GM18870 (cell line): ENCODE results near the gene CELF2.

Experiments used
- ATAC-seq: cut with Tn5 transposase; IDR thresholded peaks from one replicate; pipeline ENCODE4 v1.9.1; 2021; ENCODE audit warnings: moderate library complexity; ENCODE audit not compliant: unreplicated experiment

CELF2 gene

GRCh38 chr10:11242443-11243387, 225.0 kb downstream of the CELF2 start:
- peak; percentile 61 for ATAC-seq

- no peak for ATAC-seq
These were observed 226.0 kb downstream of the CELF2 start for GRCh38 chr10:11243425-11244222.

GRCh38 chr10:11245095-11245479, 227.4 kb downstream of the CELF2 start:
- peak; percentile 11 for ATAC-seq

DNA sequence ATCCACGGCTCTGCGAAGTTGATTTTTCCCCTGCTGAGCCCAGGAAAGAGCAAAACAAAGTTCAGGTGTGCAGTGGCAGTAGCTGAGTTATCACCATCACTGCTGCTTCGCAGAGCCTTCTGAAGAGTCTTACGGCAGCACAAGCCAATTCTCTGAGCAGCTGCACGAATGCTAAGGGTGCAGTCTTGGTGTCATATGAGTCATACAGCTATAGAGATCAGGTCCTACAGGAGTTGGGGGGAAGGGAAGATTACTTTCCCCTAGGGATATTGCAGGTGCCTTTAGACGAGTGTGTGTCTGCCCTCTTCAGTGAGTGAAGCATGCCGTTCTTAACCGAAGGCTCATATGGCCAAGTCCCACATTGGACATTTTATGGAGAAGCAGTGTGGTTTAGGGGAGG, 227.8 kb downstream of the CELF2 start:
- peak; percentile 56 for ATAC-seq

GRCh38 chr10:11245981-11246590, 228.4 kb downstream of the CELF2 start:
- ATAC-seq, result no peak

DNA sequence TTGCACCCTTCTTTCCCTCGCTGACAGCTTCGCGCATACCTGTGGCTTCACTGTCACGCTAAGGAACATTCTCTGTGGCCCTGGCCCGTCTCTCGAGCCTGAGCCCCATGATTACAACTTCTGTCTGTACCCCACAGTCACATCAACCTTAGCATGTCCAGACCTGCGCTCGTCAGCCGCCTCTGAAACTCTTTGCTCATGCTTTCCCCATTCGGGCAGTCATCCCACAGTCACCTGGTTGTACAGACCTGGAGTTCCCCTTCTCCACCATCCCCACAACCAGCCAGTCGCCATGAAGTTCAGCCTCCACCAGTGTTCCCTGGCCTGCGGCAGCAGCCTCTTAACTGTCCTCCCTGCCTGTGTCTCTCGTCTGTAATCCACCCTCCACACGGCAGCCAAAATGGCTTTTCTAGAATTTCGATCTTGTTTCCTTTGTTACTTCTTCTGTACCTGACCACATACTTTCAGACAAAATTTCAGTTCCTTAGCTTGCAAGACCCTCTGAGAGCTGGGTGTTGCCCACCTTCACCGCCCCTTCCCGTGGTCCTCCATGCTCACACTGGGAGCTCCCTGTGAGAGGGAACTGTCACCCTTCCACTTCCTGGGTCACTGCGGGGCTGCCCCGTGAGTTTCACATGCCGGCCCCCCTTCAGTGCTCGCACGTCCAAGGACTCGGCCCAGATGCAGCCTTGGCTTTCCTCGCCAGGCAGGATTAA, 229.2 kb downstream of the CELF2 start:
- no peak for ATAC-seq

GRCh38 chr10:11249152-11249807, 231.6 kb downstream of the CELF2 start:
- no peak for ATAC-seq

DNA sequence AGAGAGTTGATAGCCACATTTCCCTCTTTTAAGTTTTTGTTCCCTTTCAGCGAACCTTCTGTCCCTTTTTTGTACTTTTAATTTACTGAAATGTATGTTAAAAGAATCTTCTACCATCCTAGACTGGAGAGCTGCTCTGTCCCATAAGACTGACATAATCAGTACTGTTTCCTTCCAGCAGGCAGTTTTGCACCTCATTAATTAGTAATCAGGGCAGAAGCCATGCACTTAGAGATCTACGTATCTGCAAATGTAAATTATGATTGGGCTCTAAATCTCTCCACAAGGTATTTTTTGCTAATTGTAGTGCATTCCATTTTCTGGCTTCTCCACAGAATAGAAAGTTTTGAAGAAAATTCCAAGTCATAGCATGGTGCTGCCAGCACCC, 232.1 kb downstream of the CELF2 start:
- ATAC-seq, result no peak

DNA sequence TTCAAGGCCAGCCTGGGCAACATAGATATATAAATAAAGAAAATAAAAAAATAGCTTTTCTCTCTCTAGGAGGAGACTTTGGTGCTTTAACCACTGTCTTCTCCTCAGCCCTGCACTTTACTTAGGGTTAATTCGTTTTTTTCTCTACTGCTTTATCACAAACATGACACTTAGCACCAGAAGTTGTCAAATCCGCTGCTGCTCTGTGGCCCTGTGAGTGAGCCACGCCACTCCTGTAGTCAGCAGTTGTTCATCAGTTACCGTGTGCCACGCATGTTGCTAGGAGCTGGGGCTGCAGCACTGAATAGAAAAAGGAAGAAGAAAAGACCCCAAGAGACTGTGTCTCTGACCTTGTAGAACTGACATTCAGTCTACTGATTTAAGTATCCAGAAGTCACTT, 232.6 kb downstream of the CELF2 start:
- ATAC-seq, result no peak

- ATAC-seq, result no peak
These were observed 235.2 kb downstream of the CELF2 start for GRCh38 chr10:11252887-11253286.

DNA sequence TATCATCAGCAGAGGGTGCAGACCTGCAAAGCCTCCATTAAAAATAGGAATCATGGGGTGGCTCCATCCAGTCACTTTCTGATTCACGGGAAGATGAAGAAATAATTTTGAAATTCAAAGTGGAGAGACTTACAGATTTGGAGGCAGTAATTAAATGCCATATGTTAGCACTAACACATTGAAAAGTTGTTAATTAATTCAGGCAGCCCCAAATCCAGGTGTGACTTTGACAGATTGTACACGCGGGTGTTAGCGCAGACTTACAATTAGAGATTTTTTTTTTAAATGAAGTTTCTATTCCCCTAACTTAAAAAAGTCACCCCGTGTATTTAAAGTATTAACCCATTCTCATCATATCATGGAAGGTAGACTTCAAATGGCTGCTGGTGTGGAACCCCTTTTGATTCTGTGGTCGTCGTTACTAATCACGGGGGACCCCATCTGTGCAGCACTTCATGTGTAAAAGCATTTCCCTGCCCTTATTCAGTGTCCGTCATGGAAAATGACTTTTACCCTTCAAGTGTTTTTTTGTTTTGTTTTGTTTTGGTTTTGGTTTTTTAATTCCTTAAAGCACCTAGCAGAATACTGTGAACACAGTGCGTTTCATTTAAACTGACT, 235.8 kb downstream of the CELF2 start:
- no peak for ATAC-seq

DNA sequence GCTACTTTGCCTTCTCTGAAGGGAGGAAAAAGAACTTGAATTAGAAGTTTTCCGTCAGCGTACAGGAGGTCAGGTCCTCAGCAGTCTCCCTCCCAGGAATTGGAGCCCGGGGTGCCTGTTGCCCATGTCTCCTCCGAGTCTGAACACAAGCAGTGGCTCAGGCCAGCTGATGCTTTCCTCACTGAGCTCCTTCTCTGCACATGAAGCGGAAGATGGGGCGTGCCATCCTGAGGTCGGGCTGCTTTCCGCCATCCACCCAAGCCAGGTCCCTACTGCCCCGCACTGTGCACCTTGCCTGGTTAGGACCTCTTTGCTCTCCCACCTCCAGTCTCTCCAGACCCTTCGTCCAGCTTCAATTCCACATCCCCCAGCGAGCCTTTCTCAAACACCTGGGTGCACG, 237.5 kb downstream of the CELF2 start:
- no peak for ATAC-seq

GRCh38 chr10:11255796-11256444, 238.2 kb downstream of the CELF2 start:
- no peak for ATAC-seq

DNA sequence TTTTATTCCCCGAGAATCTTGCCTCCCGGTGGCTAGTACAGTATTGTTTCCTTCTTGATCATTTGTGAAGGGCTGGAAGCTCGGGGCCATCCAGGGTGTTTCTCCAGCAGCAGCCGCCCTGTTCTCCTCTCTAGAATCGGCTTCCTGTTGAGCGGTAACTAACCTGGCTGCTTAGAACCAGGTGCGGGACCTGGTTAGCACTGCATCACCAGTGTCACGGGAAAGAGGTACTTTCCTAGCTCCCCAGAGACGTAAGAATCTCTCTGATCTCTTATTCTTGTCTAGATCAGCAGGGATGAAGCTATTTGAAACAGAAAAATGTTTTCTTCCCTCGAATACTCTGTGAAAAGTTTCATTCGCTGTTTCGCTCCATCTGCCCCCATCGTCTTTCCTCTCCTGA, 239.2 kb downstream of the CELF2 start:
- no peak for ATAC-seq

DNA sequence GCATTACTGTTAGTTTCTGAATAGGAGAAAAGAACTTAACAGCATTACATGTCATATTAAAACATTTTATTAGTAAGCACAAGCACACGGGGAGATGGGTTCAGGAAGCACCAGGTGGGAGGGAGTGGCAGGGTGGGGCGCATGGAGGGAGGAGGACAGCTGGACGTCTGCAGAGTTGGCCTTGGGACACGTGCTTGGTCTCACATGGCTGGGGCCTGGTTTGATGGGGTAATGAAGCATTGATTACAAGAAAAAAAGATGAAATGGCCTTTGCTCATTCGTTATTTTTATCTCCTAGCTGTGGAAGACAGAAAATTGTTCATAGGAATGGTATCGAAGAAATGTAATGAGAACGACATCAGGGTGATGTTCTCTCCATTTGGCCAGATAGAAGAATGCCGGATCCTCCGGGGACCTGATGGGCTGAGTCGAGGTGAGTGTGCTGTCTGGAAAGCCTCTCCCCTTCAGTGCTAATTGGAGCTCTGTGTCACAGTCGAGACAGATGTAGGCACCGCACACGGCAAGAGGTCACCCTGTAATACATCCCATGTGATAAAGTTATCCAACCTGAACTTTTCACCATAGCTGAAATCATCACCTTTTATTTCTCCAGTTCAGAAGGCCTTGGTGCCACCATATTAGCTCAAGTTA, 239.9 kb downstream of the CELF2 start:
- ATAC-seq, result no peak

- no peak for ATAC-seq
These were observed 242.5 kb downstream of the CELF2 start for GRCh38 chr10:11260170-11260569.

GRCh38 chr10:11261143-11261542, 243.5 kb downstream of the CELF2 start:
- ATAC-seq, result no peak

- ATAC-seq, result no peak
These were observed 244.2 kb downstream of the CELF2 start for GRCh38 chr10:11261687-11262493.
